Frontal cortex (tissue), 4 donors: ENCODE data around the gene PLCB4. TPM values are rescaled to one million over a fixed set of nuclear protein-coding genes. Genes with fewer than 3 reads are reported as not detected.

Source experiments
- DNase-seq, 2 donors: peaks; one replicate each; pipeline ENCODE4 v3.0.0; 2012; ENCODE audit warnings: low spot score in 2 of 2
- FAIRE-seq: peaks from 2 replicates; lab custom pipeline; 2012; peaks lifted over from hg19 to GRCh38; lab: Jason Lieb, UNC
- total RNA-seq: library from RNA; depleted of rRNA; stranded (reverse); fragments of >200 nt; gene quantifications from one replicate; pipeline ENCODE4 v1.2.3, GENCODE V29; 2014
- donor health status: control.
- donor health status: control.
- donor health status: control.

PLCB4 gene
- total RNA-seq, 1 donor from 2014 or later = 11.8 TPM

DNA sequence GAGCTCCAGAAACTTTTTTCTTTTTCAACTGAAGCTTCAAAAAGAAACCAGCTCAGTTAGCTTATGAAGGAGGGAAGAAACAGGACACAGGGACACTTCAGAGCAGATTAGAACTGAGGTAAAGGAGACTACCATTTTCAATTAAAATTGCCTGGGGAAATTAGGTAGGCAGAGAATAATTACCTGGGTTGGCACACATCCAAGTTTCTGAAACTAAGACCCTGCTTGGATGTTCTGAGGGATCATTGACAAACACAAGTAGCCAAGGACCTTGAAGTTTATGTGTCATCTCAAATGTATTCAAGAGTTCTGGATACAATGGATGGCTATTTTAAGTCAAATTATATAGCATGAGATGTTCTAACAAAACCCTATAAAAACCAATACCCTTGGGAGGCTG lies 137.6 kb downstream of the PLCB4 start:
- DNase-seq (no peak), FAIRE-seq (no peak)

DNA sequence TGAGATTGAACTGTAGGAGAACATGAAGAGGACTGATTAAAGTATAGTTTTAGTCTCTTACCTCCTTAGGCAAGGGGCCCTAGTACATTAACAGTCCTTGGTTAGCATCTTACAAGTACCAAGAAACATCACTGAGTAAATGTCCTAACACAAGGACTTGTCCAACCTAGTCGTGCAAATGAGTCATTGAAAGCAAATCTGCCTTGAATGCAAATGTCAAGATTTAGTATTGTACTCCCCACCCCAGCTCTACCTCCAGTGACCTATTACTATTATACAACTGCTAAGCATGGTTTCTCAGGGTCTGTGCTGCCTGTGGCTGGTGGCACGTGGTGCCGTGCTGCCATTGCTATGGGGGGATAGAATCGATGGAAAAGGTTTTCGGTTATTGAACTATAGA lies 138.4 kb downstream of the PLCB4 start:
- FAIRE-seq (no peak), DNase-seq (no peak)

DNA sequence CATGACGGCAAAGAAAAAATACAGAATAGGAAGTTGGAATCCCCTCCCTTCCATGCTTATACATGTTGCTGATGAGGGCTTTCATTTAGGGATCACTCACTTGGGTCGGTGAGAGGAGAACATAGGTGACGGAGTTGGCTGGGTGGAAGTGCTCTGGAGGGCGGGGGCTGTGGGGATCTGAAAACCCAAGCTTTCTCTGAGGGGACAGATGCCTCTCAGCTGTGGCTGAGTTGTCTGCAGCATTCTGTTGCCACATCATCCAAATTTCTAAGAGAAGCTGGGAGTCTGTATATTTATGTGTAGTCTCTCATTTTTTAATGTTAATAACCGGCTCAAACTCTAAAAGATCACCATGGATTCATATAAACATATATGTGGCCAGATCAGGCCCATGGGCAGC lies 141.5 kb downstream of the PLCB4 start:
- FAIRE-seq = no peak

DNA sequence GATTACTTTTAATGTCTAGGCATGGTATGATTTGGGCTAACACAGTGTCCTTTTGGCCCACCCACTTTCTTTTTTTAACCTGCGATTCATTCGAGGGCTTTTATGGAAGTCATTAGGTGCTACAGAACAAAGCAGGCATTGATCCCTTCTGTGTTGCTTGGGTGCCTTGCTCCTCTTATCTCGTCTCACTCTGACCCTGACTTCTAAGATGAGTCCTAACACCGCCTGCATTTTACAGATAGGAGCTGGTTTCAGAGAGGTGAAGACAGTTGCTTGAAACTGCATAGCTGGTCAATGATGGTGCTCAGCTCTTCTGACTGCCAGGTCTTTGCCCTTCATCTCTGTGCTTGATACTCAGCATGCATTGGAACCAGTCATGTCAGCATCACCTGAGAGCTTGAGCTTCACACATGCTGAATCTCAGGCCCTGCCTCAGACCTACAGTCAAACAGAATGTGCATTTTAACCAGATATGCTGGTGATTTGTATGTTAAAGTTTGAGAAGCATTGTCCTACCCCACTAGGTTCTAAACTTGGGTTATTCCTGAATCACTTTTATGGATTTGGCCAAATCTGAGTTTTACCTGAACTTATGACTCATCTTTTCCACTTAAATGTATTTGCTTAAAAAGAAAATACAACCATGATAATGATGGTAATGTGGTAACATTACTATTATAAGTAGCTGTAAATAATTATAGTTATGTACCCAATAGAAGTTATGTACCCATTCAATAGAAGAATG lies 142.3 kb downstream of the PLCB4 start:
- DNase-seq = no peak
- FAIRE-seq = no peak

More for the DNA sequence above, 141.5 kb downstream of the PLCB4 start:
- no peak for DNase-seq

DNA sequence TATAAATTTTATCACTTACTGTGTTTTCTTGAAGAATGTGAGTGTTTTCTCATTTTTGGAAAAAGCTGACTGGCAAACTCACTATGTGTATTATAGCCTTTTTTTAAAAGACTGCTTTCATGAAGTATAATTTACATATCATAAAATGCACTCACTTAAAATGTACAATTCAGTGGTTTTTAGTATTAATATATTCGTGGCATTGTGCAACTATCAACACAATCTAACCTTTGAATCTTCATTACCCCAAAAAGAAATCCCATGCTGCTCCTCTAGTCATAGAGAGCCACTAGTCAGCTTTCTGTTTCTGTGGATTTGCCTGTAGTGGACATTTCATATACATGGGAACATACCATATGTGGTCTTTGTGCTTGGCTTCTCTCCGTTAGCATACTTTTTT lies 143.8 kb downstream of the PLCB4 start:
- no peak for FAIRE-seq
- DNase-seq = no peak

DNA sequence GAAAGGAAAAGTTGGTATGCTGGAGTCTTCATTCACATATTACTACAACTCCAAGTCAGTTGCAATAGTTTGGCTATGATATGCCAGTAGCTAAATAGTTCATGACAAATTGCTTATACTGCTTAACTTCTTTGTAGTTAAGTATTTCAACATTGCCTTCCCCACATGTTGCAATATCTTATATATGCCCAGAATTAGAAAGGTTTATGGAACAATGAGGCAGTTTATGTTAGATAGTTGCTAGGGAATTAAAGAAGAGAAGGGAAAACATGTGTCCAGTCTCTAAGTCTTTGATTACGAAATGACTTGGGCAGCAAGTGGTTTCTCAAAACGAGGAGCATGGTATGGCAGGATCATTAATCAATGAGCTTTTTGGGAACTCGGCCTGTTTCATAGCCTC lies 145.8 kb downstream of the PLCB4 start:
- no peak for FAIRE-seq
- no peak for DNase-seq

DNA sequence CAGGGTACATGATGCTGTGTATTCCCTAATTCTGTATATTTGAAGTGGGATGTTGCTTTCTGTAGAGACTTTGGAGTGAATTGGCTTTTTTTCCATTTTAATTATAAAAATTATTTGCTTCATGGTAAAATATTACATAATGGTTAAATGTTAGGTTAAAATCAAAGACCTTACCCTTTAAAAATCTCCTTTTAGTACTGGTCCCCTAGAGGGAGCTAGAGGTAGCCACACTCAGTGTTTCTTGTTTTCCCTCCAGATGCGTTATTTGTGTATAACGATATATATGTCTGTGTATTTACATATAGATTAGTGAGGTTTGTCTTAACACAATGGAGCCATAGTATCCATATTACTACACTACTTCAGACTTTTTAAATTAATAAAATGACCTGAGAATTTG lies 146.7 kb downstream of the PLCB4 start:
- FAIRE-seq = no peak

DNA sequence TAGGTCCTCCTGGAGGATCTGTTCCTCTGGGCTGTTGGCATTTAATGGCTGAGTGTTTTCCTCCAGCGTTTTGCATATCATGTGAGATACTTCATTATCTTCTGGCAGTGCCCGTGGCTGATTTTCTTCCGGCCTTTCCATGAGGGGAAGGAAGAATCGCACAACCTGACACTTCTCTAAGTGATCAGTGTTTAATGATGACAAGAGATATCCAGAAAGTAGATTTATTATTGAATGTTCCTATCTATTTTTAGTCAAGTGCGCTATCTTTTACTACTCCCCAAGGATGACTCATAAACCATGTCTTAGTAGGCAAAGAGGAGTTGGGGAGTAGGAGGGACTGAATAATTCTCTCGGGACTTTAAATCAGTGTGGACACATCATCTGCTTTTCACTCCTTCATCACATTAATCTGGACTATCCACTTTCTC lies 149.7 kb downstream of the PLCB4 start:
- DNase-seq (peak in 1 of 2 donors; percentile 30), FAIRE-seq (no peak)

More for the DNA sequence above, 146.7 kb downstream of the PLCB4 start:
- no peak for DNase-seq

DNA sequence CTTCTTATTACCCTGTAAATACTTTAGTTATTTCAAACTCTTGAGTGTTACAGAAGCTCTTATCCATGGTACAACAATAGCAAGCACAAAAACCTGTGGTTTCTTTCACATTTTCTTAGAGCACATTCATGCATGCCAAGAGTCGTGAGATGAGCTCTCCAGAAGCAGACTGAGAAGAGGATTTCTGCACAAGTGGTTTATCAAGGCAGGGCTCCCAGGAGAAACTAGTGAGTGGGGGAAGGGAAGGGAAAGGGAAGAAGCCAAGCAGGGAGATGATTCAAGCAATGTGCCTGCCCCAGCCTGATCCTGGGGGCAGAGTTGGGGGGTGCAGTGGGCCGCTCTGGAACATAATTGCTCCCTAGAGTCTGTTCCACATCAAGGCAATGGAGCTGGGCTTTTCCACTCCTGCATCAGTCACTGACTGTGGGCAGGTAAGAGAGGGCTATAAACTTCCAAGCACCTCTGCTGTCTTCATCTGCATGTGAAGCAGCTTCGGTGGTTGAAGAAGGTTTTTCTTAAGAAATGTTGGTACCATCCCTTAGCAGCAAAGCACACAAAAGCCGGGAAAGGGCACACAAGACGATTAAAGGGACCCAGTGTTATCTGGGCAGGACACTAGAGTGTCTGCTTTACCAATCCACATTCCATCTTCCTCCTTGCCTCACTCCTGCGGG lies 152.1 kb downstream of the PLCB4 start:
- no peak for DNase-seq

DNA sequence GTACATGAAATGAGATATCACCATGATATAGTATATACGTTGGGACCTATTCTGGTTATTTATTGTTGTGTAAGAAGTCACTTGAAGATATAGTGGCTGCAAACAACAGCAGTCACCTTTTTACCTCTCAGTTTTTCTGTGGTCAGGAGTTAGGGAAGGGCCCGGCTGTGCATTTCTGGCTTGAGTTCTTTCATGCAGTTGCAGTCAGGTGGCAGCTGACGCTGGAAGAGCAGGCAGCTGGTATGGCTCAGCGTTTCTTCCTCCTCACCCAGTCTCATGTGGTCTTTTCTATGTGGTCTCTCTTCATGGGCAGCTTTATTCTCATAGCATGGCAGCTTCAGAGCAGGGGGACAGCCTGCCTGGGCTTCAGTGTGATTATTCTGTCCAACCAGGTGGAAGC lies 154.4 kb downstream of the PLCB4 start:
- FAIRE-seq (no peak), DNase-seq (no peak)

More for the DNA sequence above, 152.1 kb downstream of the PLCB4 start:
- no peak for FAIRE-seq

DNA sequence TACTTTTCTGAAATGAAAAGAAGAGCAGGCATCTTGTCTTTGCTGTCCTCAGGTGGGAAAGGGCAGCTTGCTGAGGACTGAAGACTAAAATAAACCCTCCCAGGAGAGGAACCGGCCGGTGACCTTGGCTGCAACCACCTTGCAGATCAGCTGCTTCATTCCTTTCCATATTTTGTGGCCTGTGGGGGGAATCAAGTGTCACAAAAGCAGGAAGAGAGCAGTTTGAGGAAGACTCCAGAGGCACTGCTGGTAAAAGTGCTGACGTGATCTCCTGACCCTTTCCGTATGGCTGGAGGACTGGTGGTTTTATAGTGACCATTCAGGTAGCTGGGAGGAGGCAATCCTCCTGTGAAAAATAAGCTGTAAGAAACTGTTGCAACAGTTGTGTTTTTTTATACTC lies 157.0 kb downstream of the PLCB4 start:
- FAIRE-seq (no peak), DNase-seq (no peak)

DNA sequence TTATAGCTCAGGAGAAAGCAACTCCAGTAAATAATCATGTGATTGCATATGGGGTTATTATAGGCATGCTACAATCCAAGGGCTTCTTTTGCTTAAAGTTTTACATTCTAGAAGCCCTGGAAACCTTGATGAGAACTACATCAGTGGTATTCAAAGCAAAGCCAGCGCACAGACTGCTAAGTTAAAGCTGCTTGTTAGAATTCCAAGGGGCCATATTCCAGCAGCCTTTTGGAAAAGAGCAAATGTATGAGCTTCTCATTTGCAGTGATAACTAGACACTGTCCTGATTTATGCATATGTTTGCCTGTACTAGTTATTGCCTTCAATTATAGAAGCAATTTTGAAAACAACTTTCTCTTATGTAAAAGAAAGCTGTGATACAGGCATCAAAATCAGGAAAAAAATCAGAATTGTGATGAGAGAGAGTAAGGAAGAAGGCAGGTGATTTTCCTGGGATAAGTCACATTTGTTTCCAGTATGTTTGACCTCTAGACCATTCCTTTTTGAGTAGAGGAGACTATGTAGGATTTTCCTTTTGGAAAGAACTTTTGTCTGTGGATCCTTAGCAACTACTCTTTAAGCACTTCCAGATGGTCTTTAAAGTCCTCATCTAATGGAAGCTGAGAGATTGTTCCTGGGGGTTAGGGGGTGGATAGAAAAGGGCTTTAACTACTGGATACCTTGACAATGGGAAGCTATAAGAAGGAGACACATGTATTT lies 159.2 kb downstream of the PLCB4 start:
- DNase-seq = no peak
- no peak for FAIRE-seq

DNA sequence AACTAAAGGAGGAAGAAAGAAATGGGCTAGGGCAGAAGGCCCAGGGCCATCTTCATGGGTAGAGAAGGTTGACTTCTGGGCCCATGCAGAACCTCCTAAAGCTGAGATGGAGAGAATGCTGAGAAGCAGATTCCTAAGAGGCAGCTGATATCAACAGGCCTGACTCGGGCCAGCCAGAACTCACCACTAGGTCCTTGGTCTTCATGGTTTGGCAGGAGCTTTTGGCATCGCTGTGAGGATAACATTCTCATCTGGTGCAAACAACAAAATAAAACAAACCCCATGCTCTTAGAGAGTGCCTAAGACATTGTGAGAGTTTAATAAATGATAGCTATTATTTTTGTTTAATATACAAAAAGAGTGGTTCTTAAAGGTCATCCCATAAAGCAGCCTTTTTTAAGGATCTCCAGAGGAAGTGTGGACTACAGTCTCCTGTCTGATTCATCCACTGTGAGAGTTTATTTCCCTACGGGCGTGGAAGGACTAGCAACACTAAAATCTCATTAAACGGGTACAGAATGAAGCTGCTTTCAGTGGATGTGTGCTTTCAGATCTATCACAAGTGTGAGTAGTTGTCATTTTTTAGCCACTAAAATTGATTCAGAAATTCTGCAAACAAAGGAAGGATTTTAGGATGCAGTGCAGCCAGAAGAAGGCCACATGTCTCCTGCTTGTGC lies 160.0 kb downstream of the PLCB4 start:
- no peak for DNase-seq
- no peak for FAIRE-seq

DNA sequence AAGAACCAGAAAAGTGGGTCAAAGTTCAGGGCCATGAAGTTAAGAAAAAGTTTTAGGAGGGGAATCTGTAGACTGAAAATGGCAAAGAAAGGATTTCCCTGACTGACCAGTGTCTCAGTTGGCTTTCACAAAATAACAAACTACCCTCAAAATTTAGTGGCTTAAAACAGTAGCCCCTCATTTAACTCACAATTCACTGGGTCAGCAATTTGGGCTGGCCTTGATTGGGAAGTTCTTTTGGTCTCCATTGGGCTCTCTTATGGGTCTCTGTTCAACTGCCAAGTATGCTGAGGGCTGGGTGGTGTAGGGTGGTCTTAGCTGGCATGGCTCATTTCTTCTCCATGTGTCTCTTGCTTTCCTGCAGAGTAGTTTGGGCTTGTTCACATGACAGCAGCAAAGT lies 161.5 kb downstream of the PLCB4 start:
- FAIRE-seq (no peak), DNase-seq (no peak)

DNA sequence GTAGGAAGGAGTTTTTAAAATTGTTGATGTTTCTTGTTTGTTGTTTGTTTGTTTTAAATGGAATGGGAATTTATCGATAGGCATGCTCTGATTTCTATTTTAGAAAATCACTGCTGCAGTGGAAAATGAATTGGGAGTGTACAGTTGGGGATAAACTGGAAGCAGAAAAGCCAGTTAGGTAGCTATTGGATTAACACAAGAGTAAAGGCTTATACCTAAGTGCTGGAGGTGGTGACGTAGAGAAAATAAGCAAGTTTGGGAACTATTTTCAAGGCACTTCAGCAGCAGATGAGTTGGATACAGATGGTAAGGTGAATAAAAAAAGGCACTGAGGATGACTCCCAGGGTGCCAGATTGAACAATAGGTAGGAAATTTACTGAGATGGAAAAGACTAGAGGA lies 164.9 kb downstream of the PLCB4 start:
- no peak for FAIRE-seq
- no peak for DNase-seq

DNA sequence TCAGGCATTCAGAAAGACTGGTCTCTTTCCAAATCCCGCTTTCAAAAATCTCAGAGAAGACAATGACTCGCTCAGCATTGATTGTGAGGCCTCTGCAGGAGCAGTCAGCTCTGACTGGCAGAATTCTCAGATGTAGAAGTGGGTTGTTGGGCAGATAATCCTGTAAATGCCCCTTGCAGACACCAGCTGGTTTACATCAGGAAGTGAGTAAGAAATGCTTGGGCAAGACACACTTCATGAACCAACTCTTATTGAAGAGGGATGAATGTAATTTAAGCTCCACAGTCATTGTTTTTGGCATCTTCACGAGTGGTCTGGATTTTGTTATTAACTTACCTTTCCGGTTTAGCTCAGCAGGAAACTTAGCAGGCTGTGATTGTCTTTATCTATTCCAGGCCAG lies 166.6 kb downstream of the PLCB4 start:
- DNase-seq = no peak
- no peak for FAIRE-seq

DNA sequence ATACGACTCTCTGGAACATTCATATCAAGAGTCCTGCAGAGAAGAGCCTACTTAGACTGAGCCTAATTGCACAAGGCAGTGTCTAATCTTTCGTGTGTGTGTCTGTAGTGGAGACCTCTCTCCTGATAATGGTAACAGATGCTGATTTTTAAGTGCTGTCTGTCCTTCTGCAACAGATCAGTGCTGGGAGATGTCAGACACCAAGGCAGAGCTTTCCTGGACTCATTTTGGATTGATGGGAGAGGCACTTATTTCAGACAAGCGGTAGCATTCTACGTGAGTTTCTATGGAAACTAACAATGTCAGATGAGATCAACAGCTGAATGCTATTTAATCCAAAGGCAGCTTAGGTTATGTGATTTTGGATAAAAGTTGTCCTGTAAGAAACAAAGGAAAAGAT lies 167.6 kb downstream of the PLCB4 start:
- no peak for DNase-seq
- FAIRE-seq = no peak

DNA sequence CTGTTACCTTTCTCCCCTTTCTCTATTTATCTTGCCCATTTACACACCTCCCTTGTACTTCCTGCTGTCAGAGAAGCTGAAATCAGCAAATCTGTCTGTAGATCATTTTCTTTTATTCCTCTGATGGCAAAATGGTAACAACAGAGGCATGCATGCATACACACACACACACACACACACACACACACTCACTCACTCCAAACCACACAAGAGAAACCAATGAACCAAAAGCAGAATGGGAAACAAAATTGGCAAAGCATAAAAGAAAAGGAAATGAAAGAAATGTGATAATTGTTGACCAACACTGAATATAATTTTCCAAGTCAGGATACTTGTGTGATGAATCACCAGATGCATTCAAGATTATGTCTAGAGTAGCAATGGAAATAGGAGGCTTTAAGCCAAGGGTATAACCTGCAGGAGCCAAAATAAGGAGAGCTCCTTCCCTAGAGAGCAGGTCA lies 172.4 kb downstream of the PLCB4 start:
- DNase-seq = no peak
- no peak for FAIRE-seq

DNA sequence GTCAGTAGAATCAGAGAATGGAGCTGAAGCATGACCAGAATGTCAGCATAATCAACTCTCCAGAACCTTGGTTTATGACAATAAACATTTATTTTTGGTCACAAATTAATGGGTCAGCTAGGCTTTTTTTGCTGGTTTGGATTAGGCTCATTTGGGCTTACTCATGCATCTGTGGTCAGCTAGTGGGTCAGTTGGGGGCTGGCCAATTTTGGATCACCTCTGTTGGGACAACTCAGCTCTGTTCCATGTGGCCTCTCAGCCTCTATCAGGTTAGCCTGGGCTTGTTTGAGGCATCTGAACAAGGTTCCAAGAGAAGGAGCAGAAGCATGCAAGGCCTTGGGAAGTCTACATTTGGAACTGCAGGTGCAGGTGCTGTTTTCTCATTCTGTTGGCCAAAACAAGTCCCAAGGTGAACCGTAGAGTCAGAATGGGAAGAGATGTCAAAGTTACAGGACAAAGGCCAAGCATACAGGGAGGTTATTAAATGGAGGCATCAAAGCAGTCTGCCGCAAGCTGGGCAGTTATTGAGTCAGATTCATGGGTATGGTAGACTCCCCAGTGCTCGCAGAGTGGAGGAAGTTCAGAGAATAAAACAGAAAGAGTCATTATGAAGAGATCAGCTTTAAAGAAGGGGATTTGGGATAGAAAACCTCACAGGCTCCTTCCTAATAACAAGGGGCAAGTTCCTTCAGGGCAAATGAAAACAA lies 173.0 kb downstream of the PLCB4 start:
- no peak for DNase-seq
- no peak for FAIRE-seq

DNA sequence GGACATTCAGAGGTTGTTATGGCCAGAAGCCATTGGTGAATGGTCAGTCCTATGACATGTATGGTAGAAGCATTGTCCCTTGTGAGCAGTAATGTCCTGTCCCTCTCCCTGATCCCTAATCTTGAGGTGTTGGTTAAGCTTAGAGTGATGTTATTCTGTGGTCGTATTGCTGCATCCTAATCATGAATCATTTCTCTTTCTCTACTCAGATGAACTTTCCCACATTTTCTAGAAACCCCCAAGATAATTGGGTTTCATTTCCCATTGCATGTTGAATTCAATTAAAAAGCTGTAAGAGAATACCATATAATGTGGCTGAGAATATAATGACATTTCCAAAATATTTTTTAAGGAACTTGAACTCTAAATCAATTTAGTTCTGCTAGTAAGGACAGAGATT lies 175.1 kb downstream of the PLCB4 start:
- DNase-seq (no peak), FAIRE-seq (no peak)
